Fibroblast of skin of back (primary cell): ENCODE results near the gene VPS72.
A peak's percentile ranks its signal among the peaks of the same experiment; 100 is the strongest.

Source experiments
- DNase-seq: peaks from one replicate; pipeline ENCODE4 v3.0.0-alpha.2; 2013

VPS72 gene

DNA sequence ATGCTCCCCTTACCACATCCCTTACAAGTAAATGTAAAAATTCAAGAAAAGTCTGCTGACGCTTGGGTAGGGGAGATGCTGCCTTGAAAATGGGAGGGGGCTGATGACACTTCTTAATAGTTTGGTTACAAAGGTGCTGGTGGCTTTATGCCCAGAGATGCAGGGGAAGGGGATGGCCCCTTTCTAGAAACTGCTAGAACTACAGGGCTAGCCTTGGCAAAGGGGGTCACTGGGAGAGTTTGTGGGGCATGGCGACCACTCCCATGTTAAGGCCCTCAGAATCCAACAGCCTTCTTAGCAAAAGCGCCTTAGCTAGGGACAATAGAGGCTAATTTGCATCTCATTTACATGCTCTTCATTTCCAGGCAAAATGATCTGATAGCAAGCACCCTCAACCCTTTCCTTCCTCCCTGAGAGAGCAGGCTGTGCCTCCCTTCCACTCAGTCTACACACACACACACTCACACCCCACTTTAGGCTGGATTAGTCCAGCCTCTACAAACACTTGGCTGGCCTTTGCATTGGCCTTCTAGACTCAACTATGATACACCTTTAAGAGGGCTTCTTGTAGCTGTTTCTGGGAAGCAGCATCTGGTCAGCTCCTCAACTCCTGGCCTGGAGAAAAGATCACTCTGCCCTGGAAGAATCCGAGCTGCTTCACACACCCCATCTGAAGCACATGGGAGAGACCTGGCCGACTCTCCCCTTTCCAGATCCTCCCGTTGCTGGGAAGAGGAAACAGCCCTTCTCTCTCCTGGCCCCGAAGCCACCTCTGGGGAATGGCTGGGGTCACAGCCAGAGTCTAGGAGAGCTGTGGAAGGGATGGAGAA, 45.3 kb downstream of the VPS72 start:
- DNase-seq: peak; percentile 10

DNA sequence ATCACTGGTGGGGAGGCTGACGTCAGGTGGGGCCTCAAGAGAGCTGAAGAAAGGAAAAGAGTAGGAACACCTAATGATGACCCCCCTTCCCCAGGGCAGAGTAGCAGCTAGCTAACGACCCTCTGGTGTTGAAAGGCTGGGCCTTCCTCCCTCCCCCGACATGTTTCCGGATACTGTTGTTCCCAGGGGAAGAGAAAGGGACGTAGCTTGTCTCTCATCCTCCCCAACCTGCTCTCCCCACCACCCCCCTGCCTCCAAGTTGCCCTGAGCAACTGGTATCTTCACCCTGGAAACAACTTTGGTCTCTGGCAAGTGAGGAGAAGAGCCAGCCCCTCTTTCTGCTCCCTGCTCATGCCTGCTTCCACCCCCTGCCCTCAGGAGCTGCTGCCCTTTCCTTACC, 46.0 kb downstream of the VPS72 start:
- DNase-seq: no peak

DNA sequence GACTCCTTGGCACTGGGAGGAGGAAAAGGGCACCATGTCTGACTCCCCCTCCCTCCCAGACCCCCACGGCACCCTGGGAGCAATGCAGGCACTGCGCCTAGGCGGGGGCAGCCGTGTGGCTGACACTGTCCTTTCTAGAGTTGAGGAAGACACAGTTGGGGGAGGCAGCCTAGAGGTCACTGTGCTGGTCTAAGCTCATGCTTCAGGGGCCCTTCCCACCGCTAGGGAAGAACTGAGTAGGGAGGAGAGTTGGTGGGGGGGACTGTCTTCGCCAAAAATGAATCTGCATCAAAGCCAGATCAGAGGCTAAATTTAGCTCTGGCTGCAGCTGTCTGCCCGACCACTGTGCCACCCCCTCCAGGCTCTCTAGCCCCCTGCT, 47.0 kb downstream of the VPS72 start:
- no peak for DNase-seq

DNA sequence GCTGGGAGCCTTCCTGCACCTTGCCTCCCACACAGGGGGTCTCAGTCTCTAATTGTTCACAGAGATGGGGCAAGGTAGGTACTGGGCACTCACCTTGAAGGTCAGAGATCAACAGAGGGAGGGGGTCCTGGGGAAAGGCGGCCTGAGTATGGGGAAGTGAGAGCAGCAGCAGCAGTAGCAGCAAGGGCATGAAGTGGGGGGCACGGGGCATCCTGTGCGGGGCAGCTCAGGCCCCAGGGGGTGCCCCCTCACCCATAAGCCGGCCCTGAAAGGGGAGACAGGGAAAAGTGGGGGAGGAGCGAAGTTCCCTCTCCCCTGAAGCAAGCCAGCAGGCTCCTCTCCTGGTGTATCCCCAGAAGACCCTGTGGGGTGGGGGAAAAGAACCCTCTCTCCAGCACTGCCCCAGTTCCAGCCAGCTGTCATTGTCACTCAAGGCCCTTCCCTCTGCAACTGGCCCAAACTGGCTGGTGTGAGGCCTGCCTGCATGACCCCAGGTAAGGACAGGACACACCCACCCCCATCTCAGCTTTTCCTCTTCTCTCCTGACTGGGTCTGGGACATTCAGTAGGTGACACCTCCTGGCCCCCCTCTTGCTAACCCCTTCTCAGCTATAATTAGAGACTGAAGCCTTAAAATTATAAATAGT, 47.5 kb downstream of the VPS72 start:
- no peak for DNase-seq

DNA sequence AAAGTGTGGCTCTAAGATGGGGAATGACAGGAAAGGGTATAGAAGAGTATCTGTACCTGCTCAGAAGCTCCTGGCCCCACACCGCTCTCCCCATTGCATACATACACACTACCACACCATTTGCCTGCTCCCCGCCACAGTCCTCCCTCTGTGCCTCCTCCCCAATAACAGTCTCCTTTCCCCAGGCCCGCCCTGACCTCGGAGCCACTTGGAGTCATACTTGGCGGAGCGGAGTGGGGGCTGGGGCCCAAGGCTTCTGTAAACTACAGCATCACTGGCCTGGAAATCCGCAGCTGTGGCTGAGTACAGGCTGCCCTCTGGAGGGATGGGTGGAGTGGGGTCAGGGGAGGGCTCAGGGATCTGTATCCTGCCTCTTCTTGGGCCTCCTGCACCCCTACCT, 52.2 kb downstream of the VPS72 start:
- no peak for DNase-seq

DNA sequence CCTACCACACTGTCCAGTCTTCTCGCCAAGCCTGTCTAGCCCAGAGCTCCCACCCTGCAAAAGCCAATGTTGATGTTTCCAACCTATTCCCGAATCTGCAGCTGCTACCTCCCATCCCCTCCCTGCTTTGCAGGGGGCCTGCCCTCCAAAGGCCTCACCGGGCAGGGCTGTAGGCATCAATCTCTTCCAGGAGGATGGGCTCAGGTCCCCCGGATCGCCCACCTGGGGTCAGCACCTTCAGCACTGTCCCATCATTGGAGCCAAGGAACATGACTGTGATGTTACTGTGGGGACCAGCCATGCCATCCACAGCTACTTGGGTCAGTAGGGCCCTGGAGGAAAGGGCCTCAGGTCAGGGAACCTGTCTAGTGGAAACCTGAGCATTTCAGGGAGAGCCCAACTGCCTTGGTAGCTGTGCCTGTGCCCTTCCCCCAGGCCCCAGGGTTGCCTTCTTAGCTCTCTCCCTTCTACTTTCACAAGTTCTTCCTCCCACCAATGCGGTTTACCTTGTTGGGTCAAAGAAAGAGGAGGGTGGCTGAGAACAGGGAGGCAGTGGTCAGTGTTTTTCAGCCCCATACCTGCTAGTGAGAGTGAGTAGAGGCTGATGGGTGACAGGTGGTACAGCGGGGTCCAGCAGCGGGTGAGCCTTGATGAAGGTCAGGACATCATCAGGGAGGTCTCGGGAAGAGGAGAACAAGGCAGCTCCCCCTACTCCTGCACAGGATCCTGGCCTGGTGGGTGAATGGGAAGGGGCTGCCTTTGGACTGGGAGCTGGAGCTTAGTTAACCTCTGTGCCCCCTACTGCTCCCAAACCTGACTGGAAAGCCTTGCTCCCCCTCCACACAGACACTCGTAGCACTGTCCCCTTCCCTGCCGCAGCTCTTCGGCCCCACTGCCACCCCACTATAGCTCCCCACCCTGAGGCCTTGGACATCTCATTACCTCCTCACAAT, 54.3 kb downstream of the VPS72 start:
- no peak for DNase-seq

DNA sequence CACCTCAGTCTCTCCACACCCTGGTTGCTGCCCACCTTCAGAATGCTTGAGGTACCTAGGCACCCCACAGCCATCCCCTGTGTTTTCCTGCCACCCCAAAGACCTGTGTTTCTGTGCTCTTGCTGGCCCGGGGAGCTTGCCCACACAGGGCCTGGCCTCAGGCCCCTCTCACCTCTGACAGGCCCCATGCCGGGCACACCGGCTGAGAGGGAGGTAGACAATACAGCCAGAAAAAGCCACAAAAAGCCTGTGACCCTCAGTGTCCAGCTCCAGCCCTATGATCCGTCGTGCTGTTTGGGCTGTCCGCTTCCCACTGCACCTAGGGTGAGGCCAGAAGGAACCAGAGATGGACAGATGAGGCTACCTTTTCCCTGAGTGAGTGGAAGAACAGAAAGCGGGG, 55.0 kb downstream of the VPS72 start:
- no peak for DNase-seq

DNA sequence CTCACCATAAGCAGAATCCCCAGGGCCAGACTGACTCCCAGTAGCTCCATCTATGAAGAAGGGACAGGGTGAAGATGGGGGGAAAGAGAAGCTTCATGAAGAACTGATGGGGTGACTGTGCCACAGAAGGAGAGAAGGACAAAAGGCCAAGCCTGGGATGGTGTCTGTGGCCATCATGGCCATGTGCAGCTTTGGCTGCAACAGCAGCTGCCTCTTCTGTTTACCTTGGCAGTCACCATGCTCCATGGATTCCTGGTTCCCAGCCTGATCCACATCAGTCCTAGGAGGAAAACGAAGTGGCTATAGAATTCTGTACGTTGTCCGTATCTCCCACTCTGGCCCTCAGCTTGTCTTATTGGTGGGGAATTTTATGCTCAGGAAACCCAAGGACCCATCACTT, 55.6 kb downstream of the VPS72 start:
- DNase-seq: no peak

DNA sequence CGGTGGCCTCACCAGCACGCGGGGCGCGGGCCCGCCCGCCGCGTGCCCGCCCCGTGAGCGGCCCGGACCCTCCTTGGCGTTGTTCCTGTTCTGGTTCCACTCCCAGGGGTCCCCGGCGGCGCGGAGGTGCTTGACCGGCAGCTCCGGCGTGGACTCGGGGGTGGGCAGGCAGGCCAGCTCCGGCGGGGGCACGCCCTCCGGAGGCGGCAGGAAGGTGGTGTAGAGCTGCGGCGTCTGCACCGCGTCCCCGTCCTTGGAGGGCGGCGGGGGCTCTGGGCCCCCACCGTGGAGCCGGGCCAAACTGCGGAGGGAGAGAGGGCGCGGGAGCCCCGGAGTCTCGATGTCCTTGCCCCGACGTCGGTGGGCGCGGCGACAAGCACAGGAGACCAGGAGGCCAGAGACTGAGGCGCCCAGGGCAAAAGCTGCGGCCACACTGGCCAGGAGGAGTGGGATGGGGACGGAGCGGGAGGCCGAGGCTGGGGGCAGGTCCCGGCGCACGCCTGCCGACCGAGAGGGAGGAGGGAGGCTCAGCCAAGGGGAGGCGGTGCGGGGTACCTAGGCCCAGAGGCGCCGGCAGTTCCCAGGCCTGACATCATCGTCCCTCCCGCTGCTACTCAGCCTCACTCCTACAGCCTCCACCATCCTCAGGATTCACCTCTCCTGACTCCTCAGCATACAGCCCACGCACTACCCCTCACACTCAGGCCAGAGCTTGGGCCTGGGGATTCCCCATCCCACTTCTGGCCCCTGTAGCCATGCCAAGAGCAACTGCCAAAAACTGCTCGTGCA, 56.8 kb downstream of the VPS72 start:
- DNase-seq: no peak

DNA sequence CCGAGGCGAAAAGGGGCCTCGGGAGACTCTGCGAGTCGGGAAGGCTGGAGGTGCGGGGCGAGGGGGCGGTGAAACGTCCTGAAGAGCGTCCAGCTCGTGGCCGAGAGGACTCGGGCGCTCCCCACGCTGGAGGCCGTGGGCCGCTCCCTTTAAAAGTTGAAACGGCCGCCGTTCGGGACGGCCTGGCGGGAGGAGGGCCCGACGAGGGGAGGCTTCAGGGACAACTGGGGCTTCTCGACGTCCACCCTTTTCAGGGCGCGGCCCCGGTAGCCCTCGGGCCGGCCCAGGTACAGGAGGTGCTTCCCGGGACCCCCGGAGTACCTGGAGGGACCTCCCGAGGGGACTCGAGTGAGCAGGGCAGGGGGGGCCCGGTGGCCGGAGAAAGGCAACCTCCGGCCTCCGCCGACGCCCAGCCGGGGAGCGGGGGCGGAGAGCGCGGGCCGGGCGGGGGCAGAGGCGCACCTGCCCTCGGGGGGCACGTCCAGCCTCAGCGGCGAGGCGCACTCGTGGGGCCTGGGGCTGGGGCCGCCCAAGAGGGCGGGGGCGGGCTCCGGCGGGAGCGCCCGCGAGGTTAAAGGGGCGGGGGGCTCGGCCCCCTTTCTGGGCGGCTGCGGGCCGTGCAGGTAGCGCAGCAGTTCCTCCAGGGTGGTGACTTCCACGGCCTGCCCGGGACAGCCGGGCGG, 57.5 kb downstream of the VPS72 start:
- DNase-seq: no peak

DNA sequence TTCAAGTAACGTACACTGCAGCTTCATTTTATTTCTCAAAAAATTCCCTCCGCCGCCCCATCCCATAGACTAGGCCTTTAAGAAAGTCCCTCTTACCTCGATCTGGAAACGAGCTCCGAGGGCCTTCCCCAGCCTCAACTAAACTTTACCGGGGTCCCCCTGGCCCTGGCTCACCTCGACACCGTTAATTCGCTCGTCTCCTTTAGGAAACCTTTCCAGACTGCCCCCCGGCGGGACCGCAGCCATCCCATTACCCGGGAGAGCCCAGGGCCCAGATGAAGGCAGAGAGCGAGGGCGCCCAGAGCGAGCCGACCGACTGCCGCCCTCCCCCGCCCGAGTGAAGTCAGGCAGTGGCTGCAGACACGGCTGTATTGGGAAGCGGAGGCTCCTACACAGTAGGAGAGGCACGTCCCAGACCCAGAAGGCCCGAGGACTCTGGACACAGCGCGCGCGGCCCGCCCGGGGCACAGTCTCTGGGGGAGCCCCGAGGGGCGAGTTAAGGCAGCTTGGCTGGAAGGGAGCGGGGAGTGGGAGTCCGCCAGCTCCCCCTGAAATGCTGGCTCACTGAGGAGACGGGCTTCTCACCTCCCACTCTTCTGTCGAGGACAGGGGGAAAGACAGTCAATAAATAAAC, 58.2 kb downstream of the VPS72 start:
- DNase-seq: no peak

DNA sequence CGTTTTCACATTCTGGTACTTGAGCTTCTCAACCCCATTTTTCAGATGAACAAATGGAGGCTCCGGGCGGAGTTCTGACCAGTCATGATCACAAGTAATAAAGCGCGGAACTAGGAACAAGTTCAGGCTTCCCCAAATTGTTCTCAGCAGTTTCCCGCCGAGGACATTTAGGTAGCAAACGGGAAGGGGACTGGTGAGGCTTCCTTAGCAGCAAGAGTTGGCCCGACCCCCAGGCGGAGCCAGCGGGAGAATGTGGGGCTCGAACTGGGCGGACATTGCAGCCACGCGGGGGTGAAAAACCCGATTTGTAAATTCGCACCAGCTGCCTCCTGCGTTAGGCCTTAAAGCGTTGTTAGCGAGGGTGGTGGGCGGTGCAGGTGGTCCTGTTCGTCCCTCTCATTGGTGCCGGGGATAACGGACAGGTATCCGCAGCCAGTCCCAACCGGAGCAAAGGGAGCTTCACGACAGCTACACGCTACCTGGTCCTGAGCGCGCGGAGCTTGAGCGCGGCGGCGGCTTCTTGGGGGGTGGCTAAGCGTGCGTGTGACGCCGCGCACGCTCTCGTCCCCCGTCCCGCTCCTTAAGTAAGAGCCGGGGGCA, 58.9 kb downstream of the VPS72 start:
- DNase-seq: peak; percentile 79

DNA sequence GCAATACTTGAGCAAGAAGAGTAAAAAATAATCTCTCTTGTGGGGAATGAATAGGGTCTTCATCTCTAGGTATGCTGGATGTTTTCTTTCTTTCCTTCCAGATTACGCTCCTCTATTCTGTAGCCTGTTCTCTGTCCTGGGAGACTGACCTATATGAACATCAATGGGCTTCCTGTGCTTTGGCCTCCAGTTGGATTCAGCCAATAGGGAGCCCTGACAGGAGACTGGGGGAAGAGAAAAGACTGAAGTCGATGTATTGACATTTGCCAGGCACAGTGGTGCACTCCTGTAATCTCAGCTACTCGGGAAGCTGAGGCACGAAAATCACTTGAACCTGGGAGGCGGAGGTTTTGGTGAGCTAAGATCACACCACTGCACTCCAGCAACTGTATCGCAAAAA, 61.2 kb downstream of the VPS72 start:
- DNase-seq: no peak
